Measurements from ENCODE around the gene NMNAT1. TPM values are rescaled to one million over a fixed set of nuclear protein-coding genes. Genes with fewer than 3 reads are reported as not detected.

Gene NMNAT1
- 9.5 and 10.5 TPM in 2 replicates for total RNA-seq

GRCh38 chr1:9942939-9943788, at the start of gene NMNAT1, which contains the start of gene LZIC:
Gene NMNAT1 (plus strand): TSS chr1:9943475. CDS start chr1:9972074, 28,599 bp downstream.
Gene LZIC (minus strand): TSS chr1:9943391. CDS start chr1:9936619, 6,772 bp downstream.

GRCh38 chr1:9910076-9910422, 33.2 kb upstream of the NMNAT1 start, which contains the start of gene CTNNBIP1:
Gene CTNNBIP1 (minus strand): TSS chr1:9910269. CDS start chr1:9872064, 38,205 bp downstream.

DNA sequence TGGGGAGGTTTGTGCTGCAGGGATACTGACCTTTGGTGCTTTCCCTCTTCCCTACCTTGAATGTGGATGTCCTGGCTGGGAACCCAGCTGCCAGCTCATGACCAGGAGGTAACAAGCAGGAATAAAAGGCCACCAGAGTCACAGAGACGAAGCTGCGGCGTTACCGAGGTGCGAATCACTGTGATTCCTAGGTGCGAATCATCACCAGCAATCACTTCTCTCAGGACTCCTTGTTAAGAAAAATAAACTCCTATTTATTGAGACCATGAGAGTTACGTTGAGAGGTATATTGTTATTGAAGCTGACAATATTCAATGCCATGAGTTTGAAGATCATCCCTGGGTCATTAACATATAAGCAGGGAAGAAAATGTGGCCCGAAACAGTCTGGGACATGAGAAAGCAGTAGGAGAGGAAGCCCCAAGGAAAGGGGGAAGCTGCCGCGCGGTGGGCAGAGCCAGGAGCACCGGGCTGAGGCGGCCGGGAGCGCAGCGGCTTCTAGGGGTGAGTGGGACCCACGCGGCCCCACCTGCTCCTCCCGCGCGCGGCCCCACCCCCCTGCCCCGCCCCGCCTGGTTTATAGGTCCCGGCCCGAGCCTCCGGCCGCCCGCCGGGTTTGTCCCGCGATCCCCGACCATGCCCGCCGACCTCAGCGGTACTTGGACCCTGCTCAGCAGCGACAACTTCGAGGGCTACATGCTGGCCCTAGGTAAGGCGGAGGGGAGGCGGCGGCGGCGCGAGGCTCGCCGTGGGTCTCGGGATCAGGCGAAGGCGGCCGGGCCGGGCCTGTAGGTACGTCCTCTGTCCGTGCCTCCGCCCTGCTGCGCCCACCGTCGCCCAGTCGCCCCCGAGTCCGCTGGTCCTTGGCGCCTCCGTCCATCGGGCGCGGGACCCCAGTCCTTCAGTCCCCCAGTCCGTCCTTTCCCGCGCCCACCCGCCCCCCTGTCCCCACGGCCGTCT, 53.6 kb downstream of the NMNAT1 start, which contains the start of gene RBP7:
TSS of gene RBP7 (plus strand) at position 605 of the 959 bp plus-strand sequence. CDS start at position 636, 31 bp downstream.

GRCh38 chr1:10032590-10033358, 89.5 kb downstream of the NMNAT1 start, which contains the start of gene UBE4B:
Gene UBE4B (plus strand): TSS chr1:10032958. CDS start chr1:10033671, 713 bp downstream.

Other genes starting within 250 kb of the NMNAT1 start
- gene CLSTN1, start 119.5 kb upstream of the NMNAT1 start, total RNA-seq = 114 and 157 TPM in 2 replicates
- gene CTNNBIP1, start 33.2 kb upstream of the NMNAT1 start, total RNA-seq = 83.1 and 93.7 TPM in 2 replicates
- 25.5 and 26.9 TPM in 2 replicates for gene LZIC, start 84 bp upstream of the NMNAT1 start, total RNA-seq
- gene RBP7, start 53.8 kb downstream of the NMNAT1 start, total RNA-seq = 0.78 TPM in 1 of 2 replicates, not detected in the other
- gene UBE4B, start 89.5 kb downstream of the NMNAT1 start, total RNA-seq = 28.1 and 32.6 TPM in 2 replicates

Measured in airway epithelial cell (primary cell).